Endothelial cell (in vitro differentiated cells): ENCODE results near the gene CSGALNACT2. TPM values are rescaled to one million over a fixed set of nuclear protein-coding genes. Genes with fewer than 3 reads are reported as not detected.
"Not testable (repeated sequence)": the region's sequence is repeated elsewhere in the genome, so short reads cannot be mapped to it uniquely, and the experiment has no call there.

Source experiments
- DNase-seq: peaks from one replicate; pipeline ENCODE4 v3.0.0; 2021; ENCODE audit warnings: low spot score
- H3K27ac Mint-ChIP-seq: one replicate; pipeline ENCODE4 v1.8.0; 2021; ENCODE audit warnings: mixed read lengths, inconsistent platforms; ENCODE audit not compliant: unreplicated experiment
- H3K27me3 Mint-ChIP-seq: one replicate; pipeline ENCODE4 v1.8.0; 2021; ENCODE audit warnings: mild to moderate bottlenecking, moderate library complexity, mixed read lengths, inconsistent platforms; ENCODE audit not compliant: unreplicated experiment
- H3K36me3 Mint-ChIP-seq: one replicate; pipeline ENCODE4 v1.8.0; 2021; ENCODE audit warnings: mild to moderate bottlenecking, low read depth, mixed read lengths, inconsistent platforms; ENCODE audit not compliant: unreplicated experiment
- H3K4me1 Mint-ChIP-seq: one replicate; pipeline ENCODE4 v1.8.0; 2021; ENCODE audit warnings: mild to moderate bottlenecking, mixed read lengths, inconsistent platforms; ENCODE audit not compliant: unreplicated experiment
- H3K4me3 Mint-ChIP-seq: one replicate; pipeline ENCODE4 v1.8.0; 2021; ENCODE audit warnings: mild to moderate bottlenecking, mixed read lengths, inconsistent platforms; ENCODE audit not compliant: unreplicated experiment
- H3K9me3 Mint-ChIP-seq: one replicate; pipeline ENCODE4 v1.8.0; 2021; ENCODE audit warnings: mixed read lengths, inconsistent platforms; ENCODE audit not compliant: unreplicated experiment
- CTCF ChIP-seq: fragments of 200-600 bp; sonication (generic); IDR thresholded peaks from one replicate; pipeline ENCODE4 v1.5.0; 2021; ENCODE audit warnings: antibody characterized with exemption; ENCODE audit not compliant: unreplicated experiment
- total RNA-seq: library from RNA; stranded (reverse); fragmentation: NEBNext Ultra II Directional; extraction: Animal tissue kit (Norgen Biotek cat#: 25700); gene quantifications from one replicate; pipeline ENCODE4 v1.2.1, GENCODE V29; 2021; ENCODE audit not compliant: unreplicated experiment

The CSGALNACT2 gene
- total RNA-seq, 1 donor from 2014 or later: 3.8 TPM

- H3K27me3 Mint-ChIP-seq: peaks cover 7% of the 10 kb centered on the region
- H3K36me3 Mint-ChIP-seq: no peaks in the 10 kb centered on the region
- no peak overlapping the region for H3K4me3 Mint-ChIP-seq
- no peak overlapping the region for H3K27ac Mint-ChIP-seq
- no peak for TF ChIP-seq CTCF
- no peaks in the 10 kb centered on the region for H3K4me1 Mint-ChIP-seq
- H3K9me3 Mint-ChIP-seq: no peaks in the 10 kb centered on the region
- DNase-seq: no peak
These were observed 79.4 kb downstream of the CSGALNACT2 start for GRCh38 chr10:43217563-43218205.

GRCh38 chr10:43218206-43218950 lies 80.1 kb downstream of the CSGALNACT2 start:
- Mint-ChIP-seq H3K9me3 (no peaks in the 10 kb centered on the region), H3K27me3 (peaks cover 7% of the 10 kb centered on the region), H3K36me3 (no peaks in the 10 kb centered on the region), H3K27ac (no peak overlapping the region), H3K4me3 (no peak overlapping the region), H3K4me1 (no peaks in the 10 kb centered on the region)
- DNase-seq: no peak
- no peak for TF ChIP-seq CTCF

GRCh38 chr10:43218951-43219837 lies 80.9 kb downstream of the CSGALNACT2 start:
- no peaks in the 10 kb centered on the region for H3K9me3 Mint-ChIP-seq
- no peaks in the 10 kb centered on the region for H3K36me3 Mint-ChIP-seq
- DNase-seq: no peak
- H3K4me1 Mint-ChIP-seq: no peaks in the 10 kb centered on the region
- no peak overlapping the region for H3K27ac Mint-ChIP-seq
- no peak overlapping the region for H3K4me3 Mint-ChIP-seq
- peaks cover 7% of the 10 kb centered on the region for H3K27me3 Mint-ChIP-seq
- TF ChIP-seq CTCF: no peak

DNA sequence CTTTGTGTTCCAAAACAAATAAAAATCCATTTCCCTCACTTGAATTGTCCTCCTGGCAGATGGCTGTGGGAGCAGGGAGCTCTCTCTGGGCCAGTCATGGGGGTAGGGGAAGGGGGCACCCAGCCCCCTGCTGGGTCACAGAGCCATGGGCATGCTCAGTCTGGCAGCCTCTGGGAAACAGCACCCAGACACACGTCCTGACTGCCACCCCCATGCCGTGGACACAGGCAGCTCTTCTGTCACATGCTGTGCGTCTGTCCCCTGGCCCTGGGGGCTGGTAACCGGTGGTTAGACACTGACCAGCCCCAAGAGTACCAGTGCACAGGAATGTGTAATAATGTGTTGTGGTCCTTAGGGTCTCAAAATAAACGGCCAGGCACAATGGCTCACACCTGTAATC lies 81.6 kb downstream of the CSGALNACT2 start:
- Mint-ChIP-seq H3K36me3 (no peaks in the 10 kb centered on the region), H3K4me3 (no peak overlapping the region), H3K27ac (no peak overlapping the region), H3K27me3 (peaks cover 7% of the 10 kb centered on the region), H3K4me1 (no peaks in the 10 kb centered on the region), H3K9me3 (no peaks in the 10 kb centered on the region)
- TF ChIP-seq CTCF: no peak
- DNase-seq: no peak

GRCh38 chr10:43220251-43220650 lies 82.0 kb downstream of the CSGALNACT2 start:
- not testable (repeated sequence) for H3K27me3 Mint-ChIP-seq, H3K36me3 Mint-ChIP-seq, H3K27ac Mint-ChIP-seq, H3K4me3 Mint-ChIP-seq, H3K4me1 Mint-ChIP-seq, H3K9me3 Mint-ChIP-seq, DNase-seq
